GM12872 (cell line): ENCODE results near the gene CDC45.

ENCODE experiments used
- TF ChIP-seq, protein P1 (sequence below): IDR thresholded peaks from 3 replicates; pipeline ENCODE4 v1.5.1; 2011; ENCODE audit warnings: low read depth, mild to moderate bottlenecking, low read length, moderate library complexity; ENCODE audit not compliant: insufficient read depth

The CDC45 gene

DNA sequence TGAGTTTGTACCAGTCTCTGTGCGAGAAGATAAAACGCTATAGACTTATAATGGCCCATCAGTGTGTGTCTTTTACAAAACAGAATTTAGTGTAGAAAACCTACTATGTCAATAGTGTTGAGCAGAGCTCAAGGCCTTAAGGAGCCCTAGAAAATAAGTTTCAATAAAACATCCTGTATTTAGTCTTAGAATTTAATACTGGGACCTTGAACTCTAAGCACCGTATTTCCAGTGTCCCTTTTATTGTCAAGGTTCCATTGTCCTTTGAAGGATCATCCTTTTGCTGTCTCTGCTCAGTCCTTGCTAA lies 16.6 kb downstream of the CDC45 start:
- TF ChIP-seq, protein P1, sequence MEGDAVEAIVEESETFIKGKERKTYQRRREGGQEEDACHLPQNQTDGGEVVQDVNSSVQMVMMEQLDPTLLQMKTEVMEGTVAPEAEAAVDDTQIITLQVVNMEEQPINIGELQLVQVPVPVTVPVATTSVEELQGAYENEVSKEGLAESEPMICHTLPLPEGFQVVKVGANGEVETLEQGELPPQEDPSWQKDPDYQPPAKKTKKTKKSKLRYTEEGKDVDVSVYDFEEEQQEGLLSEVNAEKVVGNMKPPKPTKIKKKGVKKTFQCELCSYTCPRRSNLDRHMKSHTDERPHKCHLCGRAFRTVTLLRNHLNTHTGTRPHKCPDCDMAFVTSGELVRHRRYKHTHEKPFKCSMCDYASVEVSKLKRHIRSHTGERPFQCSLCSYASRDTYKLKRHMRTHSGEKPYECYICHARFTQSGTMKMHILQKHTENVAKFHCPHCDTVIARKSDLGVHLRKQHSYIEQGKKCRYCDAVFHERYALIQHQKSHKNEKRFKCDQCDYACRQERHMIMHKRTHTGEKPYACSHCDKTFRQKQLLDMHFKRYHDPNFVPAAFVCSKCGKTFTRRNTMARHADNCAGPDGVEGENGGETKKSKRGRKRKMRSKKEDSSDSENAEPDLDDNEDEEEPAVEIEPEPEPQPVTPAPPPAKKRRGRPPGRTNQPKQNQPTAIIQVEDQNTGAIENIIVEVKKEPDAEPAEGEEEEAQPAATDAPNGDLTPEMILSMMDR = no peak

DNA sequence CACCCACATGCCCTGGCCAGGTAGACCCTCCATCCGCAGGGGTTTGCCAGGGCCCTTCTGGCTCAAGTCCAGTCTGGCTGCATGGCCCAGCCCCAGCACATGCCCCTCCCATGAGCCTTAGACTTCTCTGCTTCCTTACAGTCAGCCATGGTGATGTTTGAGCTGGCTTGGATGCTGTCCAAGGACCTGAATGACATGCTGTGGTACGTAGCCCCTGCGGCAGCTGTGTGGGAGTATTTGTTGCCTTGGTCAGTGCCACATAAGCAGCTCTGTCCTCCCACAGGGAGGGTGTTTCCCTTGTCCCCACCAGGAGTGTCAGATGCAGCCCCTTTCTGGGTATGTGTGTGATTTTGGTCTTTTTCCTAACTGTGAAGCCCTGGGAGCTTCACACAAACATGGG lies 17.5 kb downstream of the CDC45 start:
- TF ChIP-seq, protein P1 = no peak

DNA sequence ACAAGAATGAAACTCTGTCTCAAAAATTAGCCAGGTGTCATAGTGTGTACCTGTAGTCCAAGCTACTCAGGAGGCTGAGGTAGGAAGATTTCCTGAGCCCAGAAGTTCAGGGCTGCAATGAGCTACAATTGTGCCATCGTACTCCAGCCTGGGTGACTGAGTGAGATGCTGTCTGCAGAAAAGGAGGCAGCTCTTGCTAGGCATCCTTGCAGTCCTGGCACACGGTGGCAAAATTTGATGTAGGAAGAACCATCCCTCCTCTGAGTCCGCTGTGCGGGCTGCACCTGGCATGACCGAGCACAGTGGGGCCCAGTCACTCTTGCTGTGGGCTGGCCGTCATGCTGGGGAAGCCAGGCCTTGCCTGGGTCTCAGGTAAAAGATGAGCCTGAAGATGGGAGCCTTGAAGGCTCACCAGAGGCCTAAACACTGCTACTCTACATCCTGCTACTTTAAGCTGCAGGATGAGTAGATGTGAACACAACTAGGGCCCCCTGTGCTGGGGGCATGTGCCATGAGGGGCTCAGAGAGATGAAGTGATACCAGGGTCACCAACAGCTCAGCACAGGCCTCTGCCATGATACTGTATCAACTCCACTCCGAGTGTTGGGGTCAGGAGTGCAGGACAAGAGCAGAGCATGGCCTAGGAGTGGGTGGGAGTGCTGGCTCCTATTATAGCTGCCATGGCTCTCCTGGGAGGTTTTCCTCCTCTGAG lies 18.6 kb downstream of the CDC45 start:
- TF ChIP-seq, protein P1 = no peak

DNA sequence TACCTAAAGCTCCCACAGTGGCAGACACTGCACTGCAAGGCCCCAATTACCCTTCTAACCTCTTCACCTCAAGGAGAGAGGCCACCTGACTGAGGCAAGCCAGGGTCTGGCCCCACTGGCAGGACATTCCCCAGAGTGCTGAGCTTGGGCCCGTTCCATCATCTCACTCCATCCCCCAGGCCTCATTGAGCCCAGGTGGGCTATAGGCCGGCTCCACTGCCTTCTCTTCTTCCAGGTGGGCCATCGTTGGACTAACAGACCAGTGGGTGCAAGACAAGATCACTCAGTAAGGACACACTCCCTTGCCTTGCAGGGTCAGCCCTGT lies 19.1 kb downstream of the CDC45 start:
- TF ChIP-seq, protein P1 = no peak

DNA sequence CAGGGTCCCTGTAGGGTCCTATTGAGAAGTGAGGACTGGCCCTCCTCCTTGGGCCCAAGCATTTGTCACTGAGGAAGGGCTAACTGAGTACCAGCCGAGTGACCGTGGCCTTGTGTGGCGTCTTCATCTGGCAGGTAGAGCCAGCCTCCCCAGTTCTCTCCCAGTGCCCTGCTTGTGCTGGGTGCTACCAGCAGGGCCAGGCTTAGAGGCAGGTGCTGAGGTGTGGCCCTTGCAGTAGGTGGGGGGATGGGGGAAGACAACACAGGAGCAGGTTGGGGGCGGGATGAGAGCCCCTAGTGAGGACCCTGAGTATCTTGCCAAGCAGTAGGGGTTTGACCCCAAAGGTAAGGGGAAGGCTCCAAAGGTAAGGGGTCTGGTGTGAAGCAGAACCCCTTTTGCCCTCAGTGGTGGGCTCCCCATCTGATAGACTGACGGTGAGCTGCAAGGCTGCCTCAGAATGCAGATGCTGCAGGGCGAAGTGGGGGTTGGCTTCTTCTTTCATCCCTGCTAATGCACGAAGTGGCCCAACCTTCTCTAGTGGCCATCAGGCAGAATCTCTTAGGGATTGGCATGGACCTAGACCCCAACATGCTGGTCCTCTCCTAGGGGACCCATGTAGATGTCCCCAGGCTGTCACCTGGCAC lies 19.6 kb downstream of the CDC45 start:
- TF ChIP-seq, protein P1 = no peak

GRCh38 chr22:19499880-19500242 lies 20.1 kb downstream of the CDC45 start:
- TF ChIP-seq, protein P1 = no peak

DNA sequence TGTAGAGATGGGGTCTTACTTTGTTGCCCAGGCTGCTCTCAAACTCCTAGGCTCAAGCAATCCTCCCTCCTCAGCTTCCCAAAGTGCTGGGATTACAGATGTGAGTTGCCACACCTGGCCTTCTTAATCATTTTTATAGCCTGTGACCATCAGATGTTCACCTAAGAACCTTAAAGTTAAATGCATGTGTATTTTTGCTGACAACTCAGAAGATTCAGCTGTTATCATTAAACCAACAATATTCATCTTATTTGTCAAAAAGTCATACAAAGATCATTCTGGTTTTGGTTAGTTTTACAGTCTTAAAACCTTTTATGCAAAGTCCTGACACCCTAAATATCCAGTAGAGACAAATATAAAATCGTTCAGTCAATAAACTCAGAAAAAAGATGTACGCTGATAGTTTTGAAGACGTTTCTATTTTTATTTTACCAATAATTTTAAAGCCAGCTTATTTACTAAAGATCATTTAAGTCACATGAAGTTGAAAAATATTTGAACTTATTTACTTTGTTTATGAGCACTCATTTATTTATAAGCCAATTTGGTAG lies 22.3 kb downstream of the CDC45 start:
- TF ChIP-seq, protein P1 = no peak
